Embryonic facial prominence (tissue), 1 donor: ENCODE data around the gene ZNF318.

Experiments used
- DNase-seq: peaks from one replicate; pipeline ENCODE4 v3.0.0-alpha.2; 2016; ENCODE audit errors: extremely low spot score

ZNF318 gene

GRCh38 chr6:43299338-43300293, 69.8 kb downstream of the ZNF318 start:
- no peak for DNase-seq

GRCh38 chr6:43298565-43299337, 70.7 kb downstream of the ZNF318 start:
- no peak for DNase-seq

GRCh38 chr6:43297644-43298564, 71.5 kb downstream of the ZNF318 start, which contains the start of gene SLC22A7:
TSS of gene SLC22A7 (plus strand) at chr6:43298260. CDS start at chr6:43298359, 99 bp downstream.
- DNase-seq, result no peak

GRCh38 chr6:43296780-43297497, 72.5 kb downstream of the ZNF318 start:
- no peak for DNase-seq

GRCh38 chr6:43295456-43295855, 74.0 kb downstream of the ZNF318 start:
- no peak for DNase-seq

- no peak for DNase-seq
Measured at GRCh38 chr6:43294536-43294935, 74.9 kb downstream of the ZNF318 start.

- no peak for DNase-seq
Measured at GRCh38 chr6:43293698-43294097, 75.7 kb downstream of the ZNF318 start.

- DNase-seq, result no peak
Measured at GRCh38 chr6:43292763-43293318, 76.6 kb downstream of the ZNF318 start.

- no peak for DNase-seq
Measured at GRCh38 chr6:43292341-43292740, 77.1 kb downstream of the ZNF318 start.

- DNase-seq, result no peak
Measured at GRCh38 chr6:43291708-43292107, 77.7 kb downstream of the ZNF318 start.

GRCh38 chr6:43290905-43291355, 78.5 kb downstream of the ZNF318 start:
- DNase-seq, result no peak

- no peak for DNase-seq
Measured at GRCh38 chr6:43290339-43290904, 79.0 kb downstream of the ZNF318 start.

GRCh38 chr6:43287717-43288679, 81.4 kb downstream of the ZNF318 start:
- DNase-seq, result no peak

- DNase-seq, result no peak
Measured at GRCh38 chr6:43286980-43287716, 82.3 kb downstream of the ZNF318 start.

GRCh38 chr6:43286456-43286979, 82.9 kb downstream of the ZNF318 start:
- DNase-seq, result no peak
